GM18873 (cell line): ENCODE results near the gene CHST8.

Experiments
- ATAC-seq: cut with Tn5 transposase; IDR thresholded peaks from one replicate; pipeline ENCODE4 v1.9.1; 2021; ENCODE audit warnings: mild to moderate bottlenecking, moderate library complexity, moderate number of reproducible peaks; ENCODE audit not compliant: unreplicated experiment, low FRiP score

CHST8 gene

GRCh38 chr19:33756177-33756576, 134.4 kb downstream of the CHST8 start:
- no peak for ATAC-seq

GRCh38 chr19:33758541-33759013, 136.8 kb downstream of the CHST8 start:
- no peak for ATAC-seq

- no peak for ATAC-seq
Observed at GRCh38 chr19:33759356-33759755, 137.6 kb downstream of the CHST8 start.

- no peak for ATAC-seq
Observed at GRCh38 chr19:33763633-33764371, 142.0 kb downstream of the CHST8 start.

- ATAC-seq, result no peak
Observed at GRCh38 chr19:33766623-33767022, 144.9 kb downstream of the CHST8 start.

GRCh38 chr19:33767898-33768413, 146.2 kb downstream of the CHST8 start:
- no peak for ATAC-seq

GRCh38 chr19:33769208-33769607, 147.5 kb downstream of the CHST8 start:
- no peak for ATAC-seq

GRCh38 chr19:33770107-33770506, 148.4 kb downstream of the CHST8 start:
- ATAC-seq, result no peak

GRCh38 chr19:33771384-33772101, 149.8 kb downstream of the CHST8 start:
- ATAC-seq, result no peak

- ATAC-seq, result no peak
Observed at GRCh38 chr19:33772102-33772857, 150.5 kb downstream of the CHST8 start.

GRCh38 chr19:33772858-33773180, 151.1 kb downstream of the CHST8 start:
- no peak for ATAC-seq

- ATAC-seq, result no peak
Observed at GRCh38 chr19:33773704-33774624, 152.2 kb downstream of the CHST8 start.

- ATAC-seq, result no peak
Observed at GRCh38 chr19:33774751-33775150, 153.0 kb downstream of the CHST8 start.

GRCh38 chr19:33775731-33776487, 154.2 kb downstream of the CHST8 start:
- no peak for ATAC-seq

GRCh38 chr19:33777351-33777750, 155.6 kb downstream of the CHST8 start:
- ATAC-seq, result no peak

GRCh38 chr19:33777753-33778088, 156.0 kb downstream of the CHST8 start:
- no peak for ATAC-seq

GRCh38 chr19:33778089-33778791, 156.5 kb downstream of the CHST8 start:
- no peak for ATAC-seq

- no peak for ATAC-seq
Observed at GRCh38 chr19:33779849-33780248, 158.1 kb downstream of the CHST8 start.

GRCh38 chr19:33780251-33780650, 158.5 kb downstream of the CHST8 start:
- ATAC-seq, result no peak
